OCI-LY7 (cell line): ENCODE data around the gene IRF7. TPM values are rescaled to one million over a fixed set of nuclear protein-coding genes. Genes with fewer than 3 reads are reported as not detected.

Experiments
- BruUV-seq: library from RNA; stranded (reverse); fragments of 400-500 nt; replicated peaks from 2 replicates; lab custom pipeline; 2021; lab: Mats Ljungman, UMichigan
- CTCF ChIA-PET: fragments of 300-600 bp; sonication (Branson Sonifier 250); formaldehyde crosslinking; loops from one replicate; lab custom pipeline; 2022; ENCODE audit warnings: antibody characterized with exemption; ENCODE audit not compliant: unreplicated experiment; lab: Charles Lee
- POLR2A ChIA-PET: fragments of 300-600 bp; sonication (Branson Sonifier 250); formaldehyde crosslinking; loops from one replicate; lab custom pipeline; 2022; ENCODE audit warnings: antibody characterized with exemption; lab: Charles Lee
- DNase-seq: peaks from one replicate; pipeline ENCODE4 v3.0.0-alpha.2; 2015; ENCODE audit warnings: low spot score
- H2AFZ ChIP-seq: fragments of 200-600 bp; sonication (generic), shearing (Covaris generic); 2 replicates; pipeline ENCODE4 v1.6.1; 2014; ENCODE audit warnings: mild to moderate bottlenecking, antibody characterized with exemption, low read length, moderate library complexity
- H3K27ac ChIP-seq: fragments of 200-600 bp; sonication (generic); 2 replicates; pipeline ENCODE4 v1.5.1; 2014; ENCODE audit warnings: mixed run types, low read depth, mild to moderate bottlenecking, moderate library complexity, low read length, inconsistent platforms; ENCODE audit not compliant: poor library complexity, severe bottlenecking
- H3K36me3 ChIP-seq: fragments of 200-600 bp; sonication (generic); 2 replicates; pipeline ENCODE4 v1.6.1; 2014; ENCODE audit warnings: mild to moderate bottlenecking, antibody characterized with exemption, low read length, moderate library complexity, mixed read lengths; ENCODE audit not compliant: insufficient read depth
- H3K4me1 ChIP-seq: fragments of 200-600 bp; sonication (generic); 2 replicates; pipeline ENCODE4 v1.5.1; 2014; ENCODE audit warnings: mild to moderate bottlenecking, low read length; ENCODE audit not compliant: insufficient read depth, poor library complexity, severe bottlenecking
- H3K4me2 ChIP-seq: fragments of 200-600 bp; sonication (generic); 2 replicates; pipeline ENCODE4 v1.6.1; 2014; ENCODE audit warnings: mild to moderate bottlenecking, low read length
- H3K4me3 ChIP-seq: fragments of 200-600 bp; sonication (generic); 2 replicates; pipeline ENCODE4 v1.5.1; 2014; ENCODE audit warnings: mild to moderate bottlenecking, low read depth, low read length; ENCODE audit not compliant: poor library complexity, severe bottlenecking
- H3K79me2 ChIP-seq: fragments of 200-600 bp; sonication (generic); 2 replicates; pipeline ENCODE4 v1.6.1; 2016; ENCODE audit warnings: low read depth, mild to moderate bottlenecking, low read length, moderate library complexity, mixed read lengths; ENCODE audit not compliant: insufficient read depth
- H3K9me2 ChIP-seq: fragments of 200-600 bp; sonication (generic); 2 replicates; pipeline ENCODE4 v1.6.1; 2016; ENCODE audit warnings: mild to moderate bottlenecking, low read length, mixed read lengths; ENCODE audit not compliant: insufficient read depth
- H3K9me3 ChIP-seq: fragments of 200-600 bp; sonication (generic); 2 replicates; pipeline ENCODE4 v1.6.1; 2014; ENCODE audit warnings: mild to moderate bottlenecking, mixed run types, low read length, mixed read lengths
- H4K20me1 ChIP-seq: fragments of 200-600 bp; sonication (generic); 2 replicates; pipeline ENCODE4 v1.6.1; 2014; ENCODE audit warnings: mild to moderate bottlenecking, antibody characterized with exemption, low read length, moderate library complexity, mixed read lengths; ENCODE audit not compliant: insufficient read depth
- CTCF ChIP-seq: fragments of 200-600 bp; sonication (generic); conservative IDR thresholded peaks from 2 replicates; pipeline ENCODE4 v1.5.1; 2014; ENCODE audit warnings: mild to moderate bottlenecking, antibody characterized with exemption, low read length, moderate library complexity, mixed read lengths
- EZH2phosphoT487 ChIP-seq: fragments of 200-600 bp; sonication (generic); IDR thresholded peaks from 2 replicates; pipeline ENCODE4 v1.6.1; 2018; ENCODE audit warnings: low read depth, borderline replicate concordance, mild to moderate bottlenecking, mixed run types, antibody characterized with exemption, low read length, moderate library complexity, mixed read lengths
- intact Hi-C: fragments of 100-400 bp; cut with micrococcal nuclease; formaldehyde crosslinking; loops from one replicate; pipeline ENCODE4 v1.10.0; 2022; ENCODE audit not compliant: unreplicated experiment
- total RNA-seq, 2 experiments: library from RNA; depleted of rRNA in 1 of 2; stranded (reverse); fragments of >200 nt in 1 of 2; shearing (Covaris generic) in 1 of 2; gene quantifications; 2 replicates each; pipeline ENCODE4 v1.2.3, GENCODE V29; 2014 to 2022

Gene IRF7
- total RNA-seq, 2 experiments from 2014 or later: 15.8 to 18.7 TPM

- no peak for TF ChIP-seq CTCF
- TF ChIP-seq EZH2phosphoT487: no peak
- Histone ChIP-seq H3K36me3 (peaks cover 18% of the 10 kb centered on the region; the same call in 1 of the 2 replicates), H4K20me1 (0 out of 2 replicates have a peak, but pooled peaks cover 3% of the 10 kb centered on the region), H3K79me2 (no peaks in the 10 kb centered on the region), H3K9me3 (no peaks in the 10 kb centered on the region), H3K9me2 (no peaks in the 10 kb centered on the region), H3K4me3 (peak overlapping the region; percentile 65), H2AFZ (no peak overlapping the region; the same call in 1 of the 2 replicates), H3K4me1 (peaks cover 19% of the 10 kb centered on the region), H3K27ac (peak overlapping the region; percentile 59), H3K4me2 (peak overlapping the region; percentile 70)
- ChIA-PET CTCF (interaction anchor here (0.6 kb wide), 1 partner anchor 8 kb away, joined by 4 read pairs; no protein-coding TSS in a partner anchor), POLR2A (no interaction called here)
- no peak for DNase-seq
- BruUV-seq: no TSS peak
- intact Hi-C loops: loop anchor here (5.0 kb wide), 1 partner anchor 39 kb away; the partner anchor contains the start of gene PHRF1
Measured at GRCh38 chr11:616320-617198, 809 bp upstream of the IRF7 start.

- ChIA-PET CTCF (no interaction called here), POLR2A (interaction anchor here (0.6 kb wide), 1 partner anchor 149 kb away, joined by 4 read pairs; no protein-coding TSS in a partner anchor)
- peak overlapping the region; percentile 70 for H3K4me2 ChIP-seq
- DNase-seq: no peak
- intact Hi-C loops: loop anchor here (5.0 kb wide), 1 partner anchor 38 kb away; the partner anchor contains the start of gene PHRF1
- peaks cover 35% of the 10 kb centered on the region for H3K36me3 ChIP-seq
- no peaks in the 10 kb centered on the region for H3K9me2 ChIP-seq
- no peaks in the 10 kb centered on the region for H3K9me3 ChIP-seq
- 0 out of 2 replicates have a peak, but pooled peaks cover 3% of the 10 kb centered on the region for H4K20me1 ChIP-seq
- TF ChIP-seq EZH2phosphoT487 (no peak), CTCF (no peak)
- peak overlapping the region; percentile 59 for H3K27ac ChIP-seq
- peak overlapping the region; percentile 65 for H3K4me3 ChIP-seq
- BruUV-seq: no TSS peak
- no peak overlapping the region for H2AFZ ChIP-seq
- peaks cover 19% of the 10 kb centered on the region for H3K4me1 ChIP-seq
- H3K79me2 ChIP-seq: no peaks in the 10 kb centered on the region
Measured at GRCh38 chr11:614623-615503, 887 bp downstream of the IRF7 start.
